Astrocyte (in vitro differentiated cells and primary cell): ENCODE measurements around the gene ADAM22.

ENCODE experiments used
- EZH2 ChIP-seq: IDR thresholded peaks from 2 replicates; pipeline ENCODE4 v1.6.1; 2012; ENCODE audit warnings: mild to moderate bottlenecking, low read length, inconsistent platforms; ENCODE audit not compliant: insufficient read depth
- TF ChIP-seq, protein P1 (sequence below): IDR thresholded peaks from 2 replicates; pipeline ENCODE4 v1.5.1; 2011; ENCODE audit warnings: low read depth, mild to moderate bottlenecking, inconsistent platforms, low read length, moderate library complexity; ENCODE audit not compliant: insufficient read depth

DNA sequence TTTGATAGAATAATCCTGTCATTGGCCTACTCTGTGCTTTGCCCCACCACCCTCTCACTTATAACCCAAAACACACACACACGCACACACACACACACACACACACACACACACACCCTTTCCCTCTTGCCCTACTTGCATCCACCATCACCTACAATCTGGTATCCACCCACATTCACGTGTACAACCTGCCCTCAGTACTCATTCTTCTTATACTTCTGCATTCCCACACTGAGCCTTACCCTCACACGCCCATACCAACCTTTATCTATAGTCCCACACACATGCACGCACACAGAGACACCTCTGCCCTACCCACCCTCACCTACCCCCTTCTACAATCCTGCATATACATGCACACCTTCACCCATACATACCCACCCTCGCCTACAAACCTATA, 296.6 kb downstream of the ADAM22 start:
- TF ChIP-seq, protein P1, sequence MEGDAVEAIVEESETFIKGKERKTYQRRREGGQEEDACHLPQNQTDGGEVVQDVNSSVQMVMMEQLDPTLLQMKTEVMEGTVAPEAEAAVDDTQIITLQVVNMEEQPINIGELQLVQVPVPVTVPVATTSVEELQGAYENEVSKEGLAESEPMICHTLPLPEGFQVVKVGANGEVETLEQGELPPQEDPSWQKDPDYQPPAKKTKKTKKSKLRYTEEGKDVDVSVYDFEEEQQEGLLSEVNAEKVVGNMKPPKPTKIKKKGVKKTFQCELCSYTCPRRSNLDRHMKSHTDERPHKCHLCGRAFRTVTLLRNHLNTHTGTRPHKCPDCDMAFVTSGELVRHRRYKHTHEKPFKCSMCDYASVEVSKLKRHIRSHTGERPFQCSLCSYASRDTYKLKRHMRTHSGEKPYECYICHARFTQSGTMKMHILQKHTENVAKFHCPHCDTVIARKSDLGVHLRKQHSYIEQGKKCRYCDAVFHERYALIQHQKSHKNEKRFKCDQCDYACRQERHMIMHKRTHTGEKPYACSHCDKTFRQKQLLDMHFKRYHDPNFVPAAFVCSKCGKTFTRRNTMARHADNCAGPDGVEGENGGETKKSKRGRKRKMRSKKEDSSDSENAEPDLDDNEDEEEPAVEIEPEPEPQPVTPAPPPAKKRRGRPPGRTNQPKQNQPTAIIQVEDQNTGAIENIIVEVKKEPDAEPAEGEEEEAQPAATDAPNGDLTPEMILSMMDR, result no peak
- no peak for TF ChIP-seq EZH2
